ENCODE data around the gene LAMA1. TPM values are rescaled to one million over a fixed set of nuclear protein-coding genes. Genes with fewer than 3 reads are reported as not detected.

LAMA1 gene
- total RNA-seq, 1 experiment from 2014 or later = 129 TPM

DNA sequence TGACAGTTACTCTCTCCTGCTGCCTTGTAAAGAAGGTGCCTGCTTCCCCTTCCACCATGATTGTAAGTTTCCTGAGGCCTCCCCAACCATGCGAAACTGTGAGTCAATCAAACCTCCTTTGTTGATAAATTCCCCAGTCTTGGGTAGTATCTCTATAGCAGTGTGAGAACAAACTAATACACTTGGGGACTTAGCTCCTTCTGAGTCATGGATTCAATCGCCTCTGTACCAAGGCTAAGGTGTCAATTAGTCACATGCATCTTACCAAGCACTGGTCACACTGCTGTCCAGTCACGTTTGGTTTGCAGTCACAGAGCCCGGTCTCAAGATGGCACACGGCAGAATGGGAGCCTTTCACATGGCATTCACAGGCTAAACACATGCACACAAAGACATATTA lies 100.6 kb downstream of the LAMA1 start:
- H3K4me3 Mint-ChIP-seq (ENCODE audit: unreplicated experiment) = no peak overlapping the region
- Histone ChIP-seq H3K27me3 (replicated peaks; ENCODE audit: control insufficient read depth, insufficient read depth, low read length) (no peaks in the 10 kb centered on the region), H3K4me3 (ENCODE audit: low read depth, low read length) (no peak overlapping the region), H3K4me1 (no peaks in the 10 kb centered on the region), H3K36me3 (ENCODE audit: control insufficient read depth, insufficient read depth, low read length) (peaks cover 6% of the 10 kb centered on the region), H3K9me3 (no peaks in the 10 kb centered on the region)
- peaks cover 54% of the 10 kb centered on the region for H3K36me3 Mint-ChIP-seq (ENCODE audit: insufficient read depth, unreplicated experiment)
- H3K27me3 Mint-ChIP-seq (ENCODE audit: insufficient read depth, unreplicated experiment) = no peaks in the 10 kb centered on the region
- no peaks in the 10 kb centered on the region for H3K4me1 Mint-ChIP-seq (ENCODE audit: low read depth, unreplicated experiment)
- TF ChIP-seq, protein P1, sequence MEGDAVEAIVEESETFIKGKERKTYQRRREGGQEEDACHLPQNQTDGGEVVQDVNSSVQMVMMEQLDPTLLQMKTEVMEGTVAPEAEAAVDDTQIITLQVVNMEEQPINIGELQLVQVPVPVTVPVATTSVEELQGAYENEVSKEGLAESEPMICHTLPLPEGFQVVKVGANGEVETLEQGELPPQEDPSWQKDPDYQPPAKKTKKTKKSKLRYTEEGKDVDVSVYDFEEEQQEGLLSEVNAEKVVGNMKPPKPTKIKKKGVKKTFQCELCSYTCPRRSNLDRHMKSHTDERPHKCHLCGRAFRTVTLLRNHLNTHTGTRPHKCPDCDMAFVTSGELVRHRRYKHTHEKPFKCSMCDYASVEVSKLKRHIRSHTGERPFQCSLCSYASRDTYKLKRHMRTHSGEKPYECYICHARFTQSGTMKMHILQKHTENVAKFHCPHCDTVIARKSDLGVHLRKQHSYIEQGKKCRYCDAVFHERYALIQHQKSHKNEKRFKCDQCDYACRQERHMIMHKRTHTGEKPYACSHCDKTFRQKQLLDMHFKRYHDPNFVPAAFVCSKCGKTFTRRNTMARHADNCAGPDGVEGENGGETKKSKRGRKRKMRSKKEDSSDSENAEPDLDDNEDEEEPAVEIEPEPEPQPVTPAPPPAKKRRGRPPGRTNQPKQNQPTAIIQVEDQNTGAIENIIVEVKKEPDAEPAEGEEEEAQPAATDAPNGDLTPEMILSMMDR (IDR thresholded peaks at IDR 0.05; ENCODE audit: insufficient read depth in 1 of 2, low read depth in 1 of 2, low read length in 1 of 2, severe bottlenecking in 1 of 2, unreplicated experiment in 1 of 2) = no peak
- no peak overlapping the region for H3K27ac Mint-ChIP-seq (ENCODE audit: unreplicated experiment)
- no peaks in the 10 kb centered on the region for H3K9me3 Mint-ChIP-seq (ENCODE audit: unreplicated experiment)
- POLR2A ChIA-PET = no interaction called here
- intact Hi-C loops (cut with micrococcal nuclease; ENCODE audit: unreplicated experiment) = no loop called here
- DNase-seq = no peak
- CTCF ChIA-PET = no interaction called here
- BruUV-seq (replicated peaks) = no TSS peak

DNA sequence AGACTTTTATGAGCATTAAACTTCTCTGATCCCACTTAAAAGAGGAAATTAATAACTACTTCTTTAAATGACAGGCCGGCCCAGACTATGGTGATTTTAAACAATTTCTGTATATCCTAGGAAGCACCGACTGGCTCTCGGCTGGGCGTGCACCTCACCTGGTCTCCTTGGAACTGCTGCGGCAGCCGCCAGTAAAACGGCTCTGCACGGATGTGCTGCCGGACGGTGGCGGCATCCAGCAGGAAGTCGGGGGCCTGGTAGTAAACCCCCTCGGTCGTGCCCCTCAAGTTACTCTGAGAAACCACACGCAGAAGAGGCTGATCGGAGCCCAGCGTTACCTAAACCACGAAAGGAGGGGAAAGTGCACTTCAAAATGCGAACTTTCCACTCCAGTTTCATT lies 106.5 kb downstream of the LAMA1 start:
- peaks cover 52% of the 10 kb centered on the region for H3K36me3 Mint-ChIP-seq (ENCODE audit: insufficient read depth, unreplicated experiment)
- Histone ChIP-seq H3K4me3 (ENCODE audit: low read depth, low read length) (no peak overlapping the region), H3K9me3 (no peaks in the 10 kb centered on the region), H3K27me3 (replicated peaks; ENCODE audit: control insufficient read depth, insufficient read depth, low read length) (no peaks in the 10 kb centered on the region), H3K4me1 (no peaks in the 10 kb centered on the region), H3K36me3 (ENCODE audit: control insufficient read depth, insufficient read depth, low read length) (no peaks in the 10 kb centered on the region; the same call in 1 of the 2 replicates)
- no peak for DNase-seq
- no peaks in the 10 kb centered on the region for H3K27me3 Mint-ChIP-seq (ENCODE audit: insufficient read depth, unreplicated experiment)
- intact Hi-C loops (cut with micrococcal nuclease; ENCODE audit: unreplicated experiment) = no loop called here
- no peaks in the 10 kb centered on the region for H3K9me3 Mint-ChIP-seq (ENCODE audit: unreplicated experiment)
- no peak overlapping the region for H3K27ac Mint-ChIP-seq (ENCODE audit: unreplicated experiment)
- ChIA-PET POLR2A (no interaction called here), CTCF (no interaction called here)
- BruUV-seq (replicated peaks) = no TSS peak
- no peak overlapping the region for H3K4me3 Mint-ChIP-seq (ENCODE audit: unreplicated experiment)
- H3K4me1 Mint-ChIP-seq (ENCODE audit: low read depth, unreplicated experiment) = no peaks in the 10 kb centered on the region
- TF ChIP-seq, protein P1 (IDR thresholded peaks at IDR 0.05; ENCODE audit: insufficient read depth in 1 of 2, low read depth in 1 of 2, low read length in 1 of 2, severe bottlenecking in 1 of 2, unreplicated experiment in 1 of 2) = no peak

DNA sequence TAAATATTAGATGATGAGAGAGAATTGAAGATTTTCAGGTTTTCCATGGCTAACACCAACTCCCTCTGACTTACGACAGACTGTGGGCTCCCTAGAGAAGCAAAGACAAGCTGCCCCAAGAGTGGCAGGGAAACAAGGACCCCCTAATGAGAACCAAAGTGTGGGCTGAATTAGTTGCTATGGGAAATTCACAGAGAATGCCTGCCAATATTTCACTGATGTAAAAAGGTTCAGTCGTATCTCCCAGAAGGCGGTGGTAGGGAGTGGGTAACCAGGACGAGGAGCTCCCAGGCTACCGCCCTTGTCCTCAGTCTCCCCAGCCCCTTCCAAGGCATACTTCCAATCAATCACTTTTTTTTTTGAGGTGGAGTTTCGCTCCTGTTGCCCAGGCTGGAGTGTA lies 113.6 kb downstream of the LAMA1 start:
- no peaks in the 10 kb centered on the region for H3K9me3 ChIP-seq
- Mint-ChIP-seq H3K27me3 (ENCODE audit: insufficient read depth, unreplicated experiment) (no peaks in the 10 kb centered on the region), H3K27ac (ENCODE audit: unreplicated experiment) (no peak overlapping the region), H3K9me3 (ENCODE audit: unreplicated experiment) (no peaks in the 10 kb centered on the region), H3K4me3 (ENCODE audit: unreplicated experiment) (no peak overlapping the region), H3K4me1 (ENCODE audit: low read depth, unreplicated experiment) (no peaks in the 10 kb centered on the region), H3K36me3 (ENCODE audit: insufficient read depth, unreplicated experiment) (peaks cover 26% of the 10 kb centered on the region)
- ChIA-PET POLR2A (no interaction called here), CTCF (no interaction called here)
- no peak overlapping the region for H3K4me3 ChIP-seq (ENCODE audit: low read depth, low read length)
- intact Hi-C loops (cut with micrococcal nuclease; ENCODE audit: unreplicated experiment) = no loop called here
- TF ChIP-seq, protein P1 (IDR thresholded peaks at IDR 0.05; ENCODE audit: insufficient read depth in 1 of 2, low read depth in 1 of 2, low read length in 1 of 2, severe bottlenecking in 1 of 2, unreplicated experiment in 1 of 2) = no peak
- no peaks in the 10 kb centered on the region for H3K4me1 ChIP-seq
- no TSS peak for BruUV-seq (replicated peaks)
- DNase-seq = no peak
- no peaks in the 10 kb centered on the region for H3K27me3 ChIP-seq (replicated peaks; ENCODE audit: control insufficient read depth, insufficient read depth, low read length)
- H3K36me3 ChIP-seq (ENCODE audit: control insufficient read depth, insufficient read depth, low read length) = peaks cover 5% of the 10 kb centered on the region

Data from Caco-2 (cell line).